Kidney tubule cell (primary cell): ENCODE data around the gene ZNF516.

Source experiments
- DNase-seq: peaks from one replicate; pipeline ENCODE4 v3.0.0-alpha.2; 2018; ENCODE audit warnings: low spot score

ZNF516 gene

DNA sequence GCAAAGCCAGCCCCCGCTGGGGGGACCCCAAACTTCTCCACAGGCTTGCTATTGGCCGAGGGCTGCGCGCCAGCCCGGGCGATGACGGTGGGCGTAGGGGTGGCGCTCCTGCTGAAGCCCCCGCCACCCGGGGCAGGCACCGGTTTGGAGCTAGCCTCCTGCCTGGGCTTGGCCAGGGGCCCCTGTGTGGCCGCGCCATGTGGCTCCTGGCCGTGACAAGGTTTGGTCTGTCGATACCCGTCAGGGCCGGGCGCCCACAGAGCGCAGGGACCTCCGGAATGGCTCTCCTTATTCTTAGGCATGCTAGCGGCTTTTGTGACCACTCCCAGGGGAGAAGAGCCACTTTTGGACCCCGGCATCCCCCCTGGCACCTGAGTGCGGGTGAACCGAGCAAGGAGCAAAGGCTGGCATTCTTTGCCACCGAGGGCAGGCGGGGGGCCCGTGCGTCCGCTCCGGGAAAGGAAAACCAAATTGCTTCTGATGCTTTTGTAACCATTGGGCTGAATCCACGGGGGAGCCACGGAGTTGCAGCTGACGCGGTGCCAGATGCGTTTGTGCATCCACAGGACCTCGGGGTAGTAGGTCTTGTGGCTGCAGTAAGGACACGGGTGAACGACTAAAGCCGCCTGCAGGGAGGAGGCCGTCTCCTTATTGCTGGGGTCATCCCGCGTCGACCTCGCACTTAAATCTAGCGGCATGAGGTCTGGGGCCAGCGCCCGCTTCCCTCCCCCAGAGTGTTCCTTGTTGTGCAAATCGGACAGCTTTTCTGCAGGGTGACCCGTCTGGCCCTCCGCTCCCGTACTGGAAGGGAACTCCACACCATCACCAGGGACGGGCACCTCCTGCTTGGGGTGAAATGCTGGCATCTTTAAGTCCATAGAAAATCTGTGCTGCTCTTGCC is 115.6 kb downstream of the ZNF516 start:
- DNase-seq, result no peak

- DNase-seq, result no peak
Measured at GRCh38 chr18:76378526-76379215, 116.4 kb downstream of the ZNF516 start.

DNA sequence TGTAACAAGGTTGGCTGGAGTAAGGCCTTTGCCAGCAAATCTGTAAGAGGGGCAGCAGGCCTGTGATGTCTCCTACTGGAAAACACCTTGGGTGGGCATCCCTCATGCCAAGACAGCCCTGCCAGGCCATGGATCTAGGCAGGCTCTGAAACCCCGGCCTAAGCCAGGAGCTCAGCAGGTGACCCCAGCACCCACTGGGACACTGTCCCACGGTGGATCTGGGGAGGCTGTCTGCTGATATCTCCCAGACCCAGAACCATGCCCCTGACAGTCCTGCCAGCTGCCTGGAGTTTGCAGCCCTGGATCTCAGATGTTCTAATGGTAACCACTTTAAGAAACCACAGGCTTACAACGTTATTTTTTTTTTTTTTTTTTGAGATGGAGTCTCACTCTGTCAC is 117.7 kb downstream of the ZNF516 start:
- DNase-seq, result no peak

GRCh38 chr18:76376668-76377358 is 118.2 kb downstream of the ZNF516 start:
- DNase-seq, result no peak

DNA sequence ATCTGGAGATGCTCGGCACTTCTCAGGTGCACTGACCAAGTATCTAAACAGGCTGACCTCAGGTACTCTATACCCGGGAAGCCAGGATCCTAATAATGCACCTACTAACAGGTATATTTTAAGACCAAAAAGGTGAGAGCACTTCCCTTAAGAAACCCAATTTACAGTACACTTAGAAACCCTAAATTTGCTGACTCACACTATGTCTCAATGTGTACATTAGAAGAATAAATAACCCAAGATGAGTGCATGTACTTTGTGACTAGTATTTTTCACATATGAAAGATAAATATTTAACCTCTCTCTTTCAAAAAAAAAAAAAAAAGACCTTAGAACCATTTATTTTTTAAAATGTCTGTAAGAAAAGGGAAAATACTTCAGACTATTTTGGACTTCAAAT is 118.8 kb downstream of the ZNF516 start:
- DNase-seq, result no peak

DNA sequence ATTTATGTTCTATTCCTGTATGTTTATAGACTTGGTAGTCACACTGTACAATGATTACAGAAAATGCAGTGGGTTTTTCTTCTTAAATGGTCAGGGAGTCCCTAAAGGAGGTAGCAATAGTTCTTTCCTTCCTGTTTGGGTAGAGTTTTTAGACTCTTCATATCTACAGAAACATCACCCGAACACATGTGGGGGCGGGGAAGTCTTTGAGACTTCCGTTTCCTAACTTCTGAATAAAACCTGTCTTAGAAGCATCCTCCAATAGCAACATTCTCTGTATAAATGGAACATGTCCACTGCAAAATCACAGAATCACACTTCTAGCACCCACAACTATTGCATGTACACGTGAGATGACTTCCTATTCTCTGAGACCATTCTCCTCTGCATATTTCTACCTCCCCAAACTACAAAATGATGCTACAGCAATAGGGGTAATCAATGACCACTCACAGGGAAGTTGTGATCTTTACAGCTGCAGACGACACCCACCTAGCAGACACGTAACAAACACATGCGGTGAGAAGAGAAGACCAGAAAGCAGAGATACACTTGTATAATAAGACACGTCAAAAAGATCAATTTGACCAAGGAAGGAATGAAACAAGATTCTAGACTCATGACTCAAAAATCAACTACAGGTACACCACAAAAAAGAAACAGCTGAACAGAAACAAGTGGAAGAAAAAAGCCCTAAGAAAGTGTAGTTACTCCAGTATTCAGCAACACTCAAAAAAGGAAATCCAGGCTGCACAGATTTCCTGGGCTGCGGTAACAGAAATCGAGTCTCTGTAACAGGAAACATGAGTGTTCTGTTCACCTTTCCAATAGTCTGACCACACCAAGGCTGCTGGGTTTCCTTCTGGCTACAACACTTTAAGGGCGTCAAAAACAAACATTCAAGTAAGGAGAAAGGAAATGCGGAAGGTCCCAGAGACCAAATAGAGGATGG is 120.4 kb downstream of the ZNF516 start:
- DNase-seq, result no peak

DNA sequence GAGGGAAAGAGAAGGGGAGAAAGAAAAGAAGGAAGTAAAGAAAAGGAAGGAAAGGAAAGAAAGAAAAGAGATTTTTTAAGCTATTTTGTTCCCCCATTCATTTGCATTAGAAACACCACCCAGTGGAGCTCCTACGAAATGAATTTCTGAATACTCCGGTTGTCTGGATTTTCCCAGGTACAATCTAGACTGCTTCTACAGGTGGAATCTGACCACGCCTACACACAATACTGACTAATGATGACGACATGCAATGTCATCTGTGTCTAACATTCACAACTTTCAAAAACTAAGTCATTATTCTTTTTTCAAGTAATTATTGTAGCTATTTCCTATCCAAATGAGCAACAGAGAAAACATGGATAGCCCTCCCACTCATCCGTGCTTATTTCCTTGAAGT is 121.7 kb downstream of the ZNF516 start:
- peak; percentile 38 for DNase-seq

DNA sequence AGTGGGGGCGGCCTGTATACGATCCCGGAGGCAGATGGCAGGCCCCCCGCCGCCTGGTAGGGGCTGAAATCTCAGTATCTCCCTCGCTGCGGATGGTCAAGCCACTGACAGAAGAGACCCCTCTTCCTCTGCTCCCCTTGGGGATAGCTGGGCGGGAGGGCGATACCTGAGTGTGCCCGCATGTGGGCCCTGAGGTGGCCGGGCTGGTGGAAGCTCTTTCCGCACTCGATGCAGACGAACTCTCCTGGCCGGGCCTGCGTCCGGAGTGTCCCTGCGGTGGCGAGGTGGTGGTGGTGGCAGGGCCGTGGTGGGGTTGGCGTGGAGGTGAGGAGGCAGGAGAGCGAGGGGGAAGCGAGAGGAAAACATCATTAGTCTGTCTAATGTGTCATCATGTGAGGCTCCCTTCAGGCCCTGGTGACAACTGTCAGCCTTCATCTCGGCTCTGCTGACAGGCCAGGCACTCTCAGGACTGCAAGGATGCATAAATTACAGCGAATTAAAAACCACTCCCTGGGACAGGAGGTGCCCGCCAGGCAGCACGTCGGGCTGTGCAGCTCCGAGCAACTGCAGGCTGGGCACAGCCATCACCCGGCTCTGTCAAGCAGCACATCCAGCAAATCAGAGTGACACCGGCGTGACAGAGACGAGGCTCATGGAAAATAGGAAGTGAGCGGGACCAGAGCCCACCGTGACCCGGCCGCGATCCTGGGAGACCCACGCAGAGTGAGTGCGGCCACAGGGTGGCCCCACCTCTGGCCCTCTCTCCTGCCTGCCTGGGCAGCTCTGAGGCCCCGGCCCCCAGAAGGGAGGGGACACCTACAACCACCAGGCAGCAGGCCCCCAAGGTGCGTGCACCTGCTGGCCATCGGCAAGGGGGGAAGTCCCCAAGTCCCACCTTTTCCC is 123.5 kb downstream of the ZNF516 start:
- DNase-seq, result no peak

DNA sequence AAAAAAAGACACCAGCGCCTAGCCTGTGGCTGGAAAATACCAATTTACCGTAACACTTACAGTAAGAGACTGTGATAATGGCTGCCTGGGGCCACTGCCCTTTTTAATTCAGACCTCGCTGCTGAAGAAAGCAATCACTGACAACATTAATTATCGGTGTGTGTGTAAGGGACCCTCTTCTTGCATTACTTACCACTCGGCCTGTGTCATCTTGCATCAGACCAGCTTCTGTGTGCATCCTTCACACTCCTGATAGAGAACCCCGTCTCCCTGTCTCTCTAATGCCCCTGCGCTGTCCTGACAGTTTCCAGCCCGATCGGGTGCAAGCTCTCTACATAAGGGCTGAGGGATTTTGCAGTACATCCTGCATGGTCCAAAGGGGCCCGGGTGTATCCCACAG is 124.4 kb downstream of the ZNF516 start:
- DNase-seq, result no peak

GRCh38 chr18:76370201-76370600 is 124.8 kb downstream of the ZNF516 start:
- DNase-seq, result no peak

- DNase-seq, result no peak
Measured at GRCh38 chr18:76369791-76370190, 125.3 kb downstream of the ZNF516 start.

DNA sequence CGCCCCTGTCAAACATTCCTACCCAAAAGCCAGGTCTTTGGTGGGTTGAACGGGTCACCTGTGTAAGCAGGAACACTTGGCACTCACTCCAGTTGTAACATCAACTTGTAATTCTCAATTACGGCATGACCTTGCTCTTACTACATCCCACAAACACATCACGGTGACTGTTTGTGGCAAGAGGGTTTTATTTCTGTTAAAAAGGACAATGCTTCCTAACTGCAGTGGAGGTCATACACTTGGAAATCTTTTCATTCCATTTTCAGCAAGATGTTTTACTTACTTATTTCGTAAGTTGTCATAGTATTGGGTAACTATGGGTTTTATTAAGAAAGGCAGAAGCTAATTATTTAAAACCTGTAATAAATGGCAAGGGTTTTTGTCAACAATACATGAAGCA is 126.1 kb downstream of the ZNF516 start:
- no peak for DNase-seq

DNA sequence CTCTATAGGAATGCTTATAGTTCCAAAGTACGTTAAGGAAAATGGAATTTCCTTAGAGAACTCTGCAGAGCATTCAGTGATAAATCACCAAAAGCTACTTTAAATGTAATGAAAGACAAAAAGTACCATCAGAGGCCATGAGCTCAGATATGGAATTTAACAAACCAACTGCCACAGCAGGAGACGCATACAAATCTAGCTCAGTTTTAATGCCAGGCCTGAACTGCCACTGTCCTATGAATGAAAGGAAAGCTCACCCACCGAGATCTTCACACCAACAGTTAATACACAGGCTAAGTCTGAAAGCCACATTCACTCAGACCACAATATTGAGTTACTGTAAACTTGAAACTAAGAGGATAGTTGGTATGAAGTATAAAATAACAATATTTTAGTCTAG is 126.8 kb downstream of the ZNF516 start:
- no peak for DNase-seq

GRCh38 chr18:76367168-76368125 is 127.6 kb downstream of the ZNF516 start:
- DNase-seq, result no peak

DNA sequence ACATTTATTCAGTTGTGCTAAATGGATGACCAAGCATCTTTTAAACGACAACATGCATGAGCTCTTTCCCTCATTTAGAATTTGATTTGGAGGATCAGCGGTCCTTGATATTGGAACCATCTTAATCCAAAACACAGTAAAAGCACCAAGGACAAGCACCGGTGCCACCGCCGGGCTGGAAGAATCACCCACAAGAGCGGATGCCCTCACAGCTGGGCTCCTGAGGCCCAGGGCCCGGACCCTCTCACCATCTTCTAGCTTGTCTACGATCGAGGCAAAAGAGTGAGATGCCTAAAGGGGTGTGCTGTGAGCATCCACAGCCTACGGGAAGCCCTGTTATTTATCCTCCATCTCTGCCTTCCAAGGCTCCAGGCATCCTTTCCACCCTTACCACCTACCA is 129.5 kb downstream of the ZNF516 start:
- no peak for DNase-seq

- no peak for DNase-seq
Measured at GRCh38 chr18:76364282-76365259, 130.5 kb downstream of the ZNF516 start.

- DNase-seq, result no peak
Measured at GRCh38 chr18:76363436-76364120, 131.5 kb downstream of the ZNF516 start.

- DNase-seq, result no peak
Measured at GRCh38 chr18:76362676-76363075, 132.4 kb downstream of the ZNF516 start.
